Measurements from ENCODE around the gene TRIM54. TPM values are rescaled to one million over a fixed set of nuclear protein-coding genes. Genes with fewer than 3 reads are reported as not detected.

The TRIM54 gene
- total and polyA plus RNA-seq, 2 of the 8 experiments (the other 6 are each of a cell fraction or from before 2014, with no cell fraction given) = 3.9 to 5.8 TPM

- TF ChIP-seq CHD7 (IDR thresholded peaks at IDR 0.05; ENCODE audit: insufficient replicate concordance, low read length) (no peak), SP4 (IDR thresholded peaks at IDR 0.05; ENCODE audit: low read length) (no peak), CTCF (IDR thresholded peaks at IDR 0.05; ENCODE audit: control extremely low read depth in 1 of 3, insufficient read depth in 1 of 3, low read depth in 1 of 3, low read length in 3 of 3) (no peak), KDM4A (IDR thresholded peaks at IDR 0.05; ENCODE audit: low read depth, low read length, severe bottlenecking) (no peak), CREB1 (IDR thresholded peaks at IDR 0.05) (no peak), ATF3 (IDR thresholded peaks at IDR 0.05; ENCODE audit: insufficient read depth, low read depth, low read length) (no peak), BCL11A (IDR thresholded peaks at IDR 0.05; ENCODE audit: low read depth in 2 of 2, low read length in 2 of 2) (no peak), EZH2 (IDR thresholded peaks at IDR 0.05; ENCODE audit: low read depth, low read length, severe bottlenecking) (no peak), KDM5A (IDR thresholded peaks at IDR 0.05; ENCODE audit: low read length) (no peak)
Observed at GRCh38 chr2:27238976-27239375, 43.3 kb upstream of the TRIM54 start (continued).

Measured in H1 (cell line).